HG03571 (cell line): ENCODE data around the gene ADH5.
"Not testable (repeated sequence)": the region's sequence is repeated elsewhere in the genome, so short reads cannot be mapped to it uniquely, and the experiment has no call there.

Experiments used
- ATAC-seq: cut with Tn5 transposase; IDR thresholded peaks from one replicate; pipeline ENCODE4 v1.9.1; 2021; ENCODE audit not compliant: unreplicated experiment

The ADH5 gene

GRCh38 chr4:99088481-99089365 is at the start of gene ADH5:
Gene ADH5 (minus strand): TSS chr4:99088788. CDS start chr4:99088700, 88 bp downstream.
- peak; percentile 87 for ATAC-seq

- ATAC-seq, result no peak
Observed at GRCh38 chr4:99136329-99136728, 47.7 kb upstream of the ADH5 start.

- no peak for ATAC-seq
Observed at GRCh38 chr4:99135541-99136162, 47.1 kb upstream of the ADH5 start.

- ATAC-seq, result no peak
Observed at GRCh38 chr4:99134586-99134985, 46.0 kb upstream of the ADH5 start.

GRCh38 chr4:99131378-99131777 is 42.8 kb upstream of the ADH5 start:
- no peak for ATAC-seq

- no peak for ATAC-seq
Observed at GRCh38 chr4:99126376-99126775, 37.8 kb upstream of the ADH5 start.

- no peak for ATAC-seq
Observed at GRCh38 chr4:99121008-99121407, 32.4 kb upstream of the ADH5 start.

GRCh38 chr4:99120501-99120900 is 31.9 kb upstream of the ADH5 start:
- ATAC-seq, result no peak

GRCh38 chr4:99117876-99118693 is 29.5 kb upstream of the ADH5 start:
- ATAC-seq, result no peak

GRCh38 chr4:99117122-99117841 is 28.7 kb upstream of the ADH5 start:
- ATAC-seq, result not testable (repeated sequence)

- ATAC-seq, result not testable (repeated sequence)
Observed at GRCh38 chr4:99109286-99109685, 20.7 kb upstream of the ADH5 start.

GRCh38 chr4:99104153-99104552 is 15.6 kb upstream of the ADH5 start:
- ATAC-seq, result no peak

- ATAC-seq, result no peak
Observed at GRCh38 chr4:99103166-99103565, 14.6 kb upstream of the ADH5 start.

- no peak for ATAC-seq
Observed at GRCh38 chr4:99102634-99103033, 14.0 kb upstream of the ADH5 start.

- no peak for ATAC-seq
Observed at GRCh38 chr4:99100876-99101275, 12.3 kb upstream of the ADH5 start.

GRCh38 chr4:99099814-99100213 is 11.2 kb upstream of the ADH5 start:
- ATAC-seq, result not testable (repeated sequence)

- no peak for ATAC-seq
Observed at GRCh38 chr4:99099311-99099710, 10.7 kb upstream of the ADH5 start.

- ATAC-seq, result not testable (repeated sequence)
Observed at GRCh38 chr4:99091841-99092240, 3.3 kb upstream of the ADH5 start.

GRCh38 chr4:99091216-99091575 is 2.6 kb upstream of the ADH5 start:
- ATAC-seq, result no peak

- ATAC-seq, result no peak
Observed at GRCh38 chr4:99090481-99091215, 2.1 kb upstream of the ADH5 start.
